Thyroid gland (tissue), 4 donors: ENCODE results near the gene SPIB.

Source experiments
- POLR2A ChIP-seq, 2 donors: fragments of 450-650 bp; IDR thresholded peaks; one replicate each; pipeline ENCODE4 v1.6.1; 2017; ENCODE audit warnings: antibody characterized with exemption in 2 of 2, mild to moderate bottlenecking in 2 of 2, moderate library complexity in 1 of 2
- TF ChIP-seq, protein P1 (sequence below), 6 experiments: fragments of 200-600 bp in 3 of 6; fragments of 450-650 bp in 3 of 6; sonication (generic) in 3 of 6; IDR thresholded peaks; one replicate each; pipeline ENCODE4 v1.5.1; 2016 to 2019; ENCODE audit warnings: antibody characterized with exemption in 6 of 6, mild to moderate bottlenecking in 2 of 6, inconsistent platforms in 1 of 6, moderate library complexity in 1 of 6

DNA sequence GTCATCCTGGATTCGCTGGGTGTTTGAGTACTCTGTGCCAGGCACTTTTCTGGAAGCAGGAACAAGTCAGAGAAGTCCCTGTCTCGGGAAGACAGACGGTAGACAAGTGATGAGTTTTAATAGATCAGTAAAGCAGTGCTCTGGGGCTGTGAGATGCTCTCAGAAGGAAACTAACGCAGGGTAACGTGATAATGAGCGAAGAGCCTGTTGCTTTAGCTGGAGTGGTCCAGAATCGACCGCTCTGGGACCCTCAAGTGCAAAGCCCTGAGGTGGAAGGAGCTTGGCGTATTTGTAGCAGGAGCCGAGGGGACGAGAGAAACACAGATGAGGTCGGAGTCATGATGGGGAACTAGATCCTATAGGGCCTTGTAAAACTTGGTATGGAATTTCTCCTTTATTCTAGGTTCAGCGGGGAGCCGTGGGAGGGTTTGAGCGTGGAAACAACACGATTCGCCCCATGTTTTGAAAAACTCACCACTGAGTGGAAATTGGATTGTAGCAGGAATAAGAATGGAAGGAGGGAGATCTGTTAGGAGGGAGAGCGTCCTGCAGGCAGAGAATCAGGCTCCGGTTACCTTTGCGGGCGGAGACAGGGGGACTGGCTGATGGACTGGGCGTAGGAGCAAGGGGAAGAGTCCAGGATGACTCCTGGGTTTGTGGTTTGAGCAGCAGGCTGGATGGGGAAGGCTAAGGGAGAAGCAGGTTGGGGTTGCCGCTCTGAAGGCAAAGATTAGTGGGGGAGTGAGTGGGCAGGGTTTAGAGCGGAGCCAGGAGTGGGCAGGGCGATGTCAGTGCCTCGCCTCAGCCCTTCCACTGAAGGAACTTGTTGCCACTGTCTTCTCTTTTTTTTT is 33.8 kb upstream of the SPIB start:
- TF ChIP-seq, protein P1, sequence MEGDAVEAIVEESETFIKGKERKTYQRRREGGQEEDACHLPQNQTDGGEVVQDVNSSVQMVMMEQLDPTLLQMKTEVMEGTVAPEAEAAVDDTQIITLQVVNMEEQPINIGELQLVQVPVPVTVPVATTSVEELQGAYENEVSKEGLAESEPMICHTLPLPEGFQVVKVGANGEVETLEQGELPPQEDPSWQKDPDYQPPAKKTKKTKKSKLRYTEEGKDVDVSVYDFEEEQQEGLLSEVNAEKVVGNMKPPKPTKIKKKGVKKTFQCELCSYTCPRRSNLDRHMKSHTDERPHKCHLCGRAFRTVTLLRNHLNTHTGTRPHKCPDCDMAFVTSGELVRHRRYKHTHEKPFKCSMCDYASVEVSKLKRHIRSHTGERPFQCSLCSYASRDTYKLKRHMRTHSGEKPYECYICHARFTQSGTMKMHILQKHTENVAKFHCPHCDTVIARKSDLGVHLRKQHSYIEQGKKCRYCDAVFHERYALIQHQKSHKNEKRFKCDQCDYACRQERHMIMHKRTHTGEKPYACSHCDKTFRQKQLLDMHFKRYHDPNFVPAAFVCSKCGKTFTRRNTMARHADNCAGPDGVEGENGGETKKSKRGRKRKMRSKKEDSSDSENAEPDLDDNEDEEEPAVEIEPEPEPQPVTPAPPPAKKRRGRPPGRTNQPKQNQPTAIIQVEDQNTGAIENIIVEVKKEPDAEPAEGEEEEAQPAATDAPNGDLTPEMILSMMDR (IDR thresholded peaks at IDR 0.05) = no peak
- no peak for TF ChIP-seq POLR2A (IDR thresholded peaks at IDR 0.05)
